H9 (cell line): ENCODE data around the gene BCAS3. TPM values are rescaled to one million over a fixed set of nuclear protein-coding genes. Genes with fewer than 3 reads are reported as not detected.
A peak's percentile ranks its signal among the peaks of the same experiment; 100 is the strongest.
"Not testable (repeated sequence)": the region's sequence is repeated elsewhere in the genome, so short reads cannot be mapped to it uniquely, and the experiment has no call there.

Source experiments
- DNase-seq: peaks from one replicate; pipeline ENCODE4 v3.0.0-alpha.2; 2017
- H2AFZ ChIP-seq: one replicate; pipeline ENCODE4 v1.6.1; 2013; ENCODE audit warnings: mild to moderate bottlenecking, low read length, control low read depth, moderate library complexity
- H2AK5ac ChIP-seq: 2 replicates; pipeline ENCODE4 v1.6.1; 2013; ENCODE audit warnings: low read length, control low read depth, mixed read lengths; ENCODE audit not compliant: insufficient read length
- H2BK120ac ChIP-seq: one replicate; pipeline ENCODE4 v1.6.1; 2013; ENCODE audit warnings: low read depth, mild to moderate bottlenecking, low read length, control low read depth, inconsistent platforms; ENCODE audit not compliant: poor library complexity, severe bottlenecking
- H2BK12ac ChIP-seq: 2 replicates; pipeline ENCODE4 v1.6.1; 2013; ENCODE audit warnings: low read length, control low read depth, mixed read lengths, low read depth; ENCODE audit not compliant: insufficient read length
- H2BK15ac ChIP-seq: 2 replicates; pipeline ENCODE4 v1.6.1; 2013; ENCODE audit warnings: low read depth, low read length, control low read depth
- H2BK20ac ChIP-seq: one replicate; pipeline ENCODE4 v1.6.1; 2013; ENCODE audit warnings: low read depth, mild to moderate bottlenecking, low read length, control low read depth, inconsistent platforms; ENCODE audit not compliant: poor library complexity, severe bottlenecking
- H2BK5ac ChIP-seq: 2 replicates; pipeline ENCODE4 v1.6.1; 2013; ENCODE audit warnings: low read length, control low read depth, mixed read lengths; ENCODE audit not compliant: insufficient read length
- H3K14ac ChIP-seq: 2 replicates; pipeline ENCODE4 v1.6.1; 2013; ENCODE audit warnings: low read length, control low read depth; ENCODE audit not compliant: insufficient read depth
- H3K18ac ChIP-seq: 2 replicates; pipeline ENCODE4 v1.6.1; 2013; ENCODE audit warnings: low read depth, mild to moderate bottlenecking, mixed read lengths, low read length, control low read depth; ENCODE audit not compliant: insufficient read length
- H3K23ac ChIP-seq: 2 replicates; pipeline ENCODE4 v1.6.1; 2013; ENCODE audit warnings: low read length, control low read depth, mixed read lengths, low read depth; ENCODE audit not compliant: insufficient read length
- H3K23me2 ChIP-seq: 2 replicates; pipeline ENCODE4 v1.6.1; 2013; ENCODE audit warnings: low read depth, mild to moderate bottlenecking, mixed read lengths, low read length, control low read depth; ENCODE audit not compliant: insufficient read length, poor library complexity, severe bottlenecking
- H3K27ac ChIP-seq: 2 replicates; pipeline ENCODE4 v1.5.1; 2013; ENCODE audit warnings: low read length, control low read depth, mixed read lengths, low read depth; ENCODE audit not compliant: insufficient read length
- H3K27me3 ChIP-seq: 2 replicates; pipeline ENCODE4 v1.6.1; 2013; ENCODE audit warnings: low read length, control low read depth, inconsistent platforms; ENCODE audit not compliant: insufficient read depth
- H3K4ac ChIP-seq: 2 replicates; pipeline ENCODE4 v1.6.1; 2013; ENCODE audit warnings: low read depth, mild to moderate bottlenecking, control low read depth, inconsistent platforms, low read length, moderate library complexity
- H3K4me1 ChIP-seq: 2 replicates; pipeline ENCODE4 v1.6.1; 2013; ENCODE audit warnings: low read length, control low read depth, inconsistent platforms; ENCODE audit not compliant: insufficient read depth
- H3K4me2 ChIP-seq: 2 replicates; pipeline ENCODE4 v1.6.1; 2013; ENCODE audit warnings: low read length, control low read depth, mixed read lengths; ENCODE audit not compliant: insufficient read length, insufficient read depth
- H3K56ac ChIP-seq: 2 replicates; pipeline ENCODE4 v1.6.1; 2013; ENCODE audit warnings: low read depth, mild to moderate bottlenecking, mixed read lengths, low read length, control low read depth; ENCODE audit not compliant: insufficient read length
- H3K79me1 ChIP-seq: 2 replicates; pipeline ENCODE4 v1.6.1; 2013; ENCODE audit warnings: low read depth, mild to moderate bottlenecking, moderate library complexity, low read length, control low read depth, inconsistent platforms; ENCODE audit not compliant: insufficient read depth, poor library complexity, severe bottlenecking
- H3K79me2 ChIP-seq: 2 replicates; pipeline ENCODE4 v1.6.1; 2013; ENCODE audit warnings: low read length, control low read depth, inconsistent platforms; ENCODE audit not compliant: insufficient read depth
- H3K9ac ChIP-seq: 2 replicates; pipeline ENCODE4 v1.6.1; 2013; ENCODE audit warnings: low read length, control low read depth, mixed read lengths; ENCODE audit not compliant: insufficient read length; ENCODE audit errors: extremely low read depth
- H3K9me3 ChIP-seq: one replicate; pipeline ENCODE4 v1.6.1; 2013; ENCODE audit warnings: low read depth, low read length, inconsistent platforms; ENCODE audit not compliant: control insufficient read depth
- H3T11ph ChIP-seq: one replicate; pipeline ENCODE4 v1.6.1; 2013; ENCODE audit warnings: mild to moderate bottlenecking, low read length, control low read depth, inconsistent platforms
- H4K20me1 ChIP-seq: one replicate; pipeline ENCODE4 v1.6.1; 2013; ENCODE audit not compliant: control insufficient read depth, insufficient read length, insufficient read depth
- H4K5ac ChIP-seq: 2 replicates; pipeline ENCODE4 v1.6.1; 2013; ENCODE audit warnings: low read depth, mild to moderate bottlenecking, mixed read lengths, low read length, control low read depth; ENCODE audit not compliant: insufficient read length
- H4K8ac ChIP-seq: replicated peaks from 2 replicates; pipeline ENCODE4 v1.6.1; 2013; ENCODE audit warnings: low read length, control low read depth, mixed read lengths, low read depth; ENCODE audit not compliant: insufficient read length
- H4K91ac ChIP-seq: 2 replicates; pipeline ENCODE4 v1.6.1; 2013; ENCODE audit warnings: low read depth, mild to moderate bottlenecking, moderate library complexity, mixed read lengths, low read length, control low read depth; ENCODE audit not compliant: insufficient read length
- H3K27ac Mint-ChIP-seq, 3 experiments: 2 replicates in 2 of 3; 3 replicates in 1 of 3; pipeline ENCODE4 v1.8.0; 2020 to 2021; ENCODE audit warnings: mixed read lengths in 3 of 3, mild to moderate bottlenecking in 1 of 3, moderate library complexity in 1 of 3
- H3K27me3 Mint-ChIP-seq: 2 replicates; pipeline ENCODE4 v1.8.0; 2021; ENCODE audit warnings: low read depth, mild to moderate bottlenecking, moderate library complexity, mixed read lengths
- H3K36me3 Mint-ChIP-seq, 3 experiments: 2 replicates in 2 of 3; 3 replicates in 1 of 3; pipeline ENCODE4 v1.8.0; 2020 to 2021; ENCODE audit warnings: low read depth in 3 of 3, mixed read lengths in 3 of 3; ENCODE audit not compliant: insufficient read depth in 1 of 3
- H3K4me1 Mint-ChIP-seq, 2 experiments: 2 replicates each; pipeline ENCODE4 v1.8.0; 2020; ENCODE audit warnings: mixed read lengths in 2 of 2
- H3K4me3 Mint-ChIP-seq, 2 experiments: 2 replicates in 1 of 2; 3 replicates in 1 of 2; pipeline ENCODE4 v1.8.0; 2020 to 2021; ENCODE audit warnings: mild to moderate bottlenecking in 2 of 2, mixed read lengths in 2 of 2, moderate library complexity in 1 of 2
- H3K9me3 Mint-ChIP-seq, 2 experiments: 2 replicates in 1 of 2; 3 replicates in 1 of 2; pipeline ENCODE4 v1.8.0; 2020; ENCODE audit warnings: mild to moderate bottlenecking in 2 of 2, mixed read lengths in 2 of 2, moderate library complexity in 1 of 2
- CTCF ChIP-seq: fragments of 200-600 bp; sonication (generic); conservative IDR thresholded peaks from 3 replicates; pipeline ENCODE4 v1.8.0; 2021; ENCODE audit warnings: antibody characterized with exemption, mild to moderate bottlenecking
- WGBS: extraction: QIAGEN DNeasy Blood & Tissue Kit; methylation state at CpG from one replicate; pipeline ENCODE4 v1.1.7; 2013; ENCODE audit warnings: missing lambda C conversion rate, low lambda C conversion rate, mixed read lengths; ENCODE audit not compliant: insufficient read length; ENCODE audit errors: extremely low coverage; 5-methylcytosine and 5-hydroxymethylcytosine counted together
- total RNA-seq: library from RNA; stranded (reverse); gene quantifications from 2 replicates; pipeline ENCODE4 v1.2.1, GENCODE V29; 2021

The BCAS3 gene
- total RNA-seq, 1 experiment from 2014 or later = 22.4 TPM

GRCh38 chr17:61144617-61145564 is 467.2 kb downstream of the BCAS3 start:
- no peaks in the 10 kb centered on the region for H3K9me3 ChIP-seq
- no peak for DNase-seq
- H3K23ac ChIP-seq = no peak overlapping the region
- no peaks in the 10 kb centered on the region; the same call in 1 of the 2 replicates for H3K4me1 ChIP-seq
- Mint-ChIP-seq H3K27me3 (no peaks in the 10 kb centered on the region), H3K27ac (peak overlapping the region; percentile 10 to 55 (median 50); a peak in 4 of 7 replicates), H3K4me1 (peaks cover 4 to 12% of the 10 kb centered on the region in 2 experiments), H3K9me3 (no peaks in the 10 kb centered on the region), H3K4me3 (no peak overlapping the region), H3K36me3 (no peaks in the 10 kb centered on the region)
- no peak overlapping the region for H3K14ac ChIP-seq
- no peak overlapping the region for H2BK12ac ChIP-seq
- no peak overlapping the region for H2BK20ac ChIP-seq
- H4K91ac ChIP-seq = no peak overlapping the region
- H3K79me2 ChIP-seq = no peaks in the 10 kb centered on the region
- H2AFZ ChIP-seq = no peak overlapping the region
- no peak overlapping the region for H3K56ac ChIP-seq
- H3K9ac ChIP-seq = no peak overlapping the region
- no peaks in the 10 kb centered on the region for H3K79me1 ChIP-seq
- TF ChIP-seq CTCF = no peak
- no peak overlapping the region for H2BK5ac ChIP-seq
- H3K27ac ChIP-seq = no peak overlapping the region
- no peak overlapping the region for H2BK15ac ChIP-seq
- H4K20me1 ChIP-seq = no peaks in the 10 kb centered on the region
- no CpG with 5 or more reads among the region's 11 CpGs for WGBS
- H4K8ac ChIP-seq = no peak overlapping the region
- H4K5ac ChIP-seq = no peak overlapping the region
- no peak overlapping the region for H3T11ph ChIP-seq
- H2AK5ac ChIP-seq = no peak overlapping the region
- no peak overlapping the region for H3K4me2 ChIP-seq
- no peak overlapping the region for H3K18ac ChIP-seq
- no peak overlapping the region for H2BK120ac ChIP-seq
- H3K27me3 ChIP-seq = no peaks in the 10 kb centered on the region
- no peak overlapping the region for H3K4ac ChIP-seq
- no peaks in the 10 kb centered on the region for H3K23me2 ChIP-seq

GRCh38 chr17:61146833-61147232 is 469.2 kb downstream of the BCAS3 start:
- H3K23ac ChIP-seq, H3K9me3 Mint-ChIP-seq, H3K27me3 Mint-ChIP-seq, H4K5ac ChIP-seq, H2AK5ac ChIP-seq, H3T11ph ChIP-seq, H2BK5ac ChIP-seq, DNase-seq, H3K4me1 ChIP-seq, H3K23me2 ChIP-seq, H3K9me3 ChIP-seq, H2BK12ac ChIP-seq, H3K27me3 ChIP-seq, H3K56ac ChIP-seq, H3K4me2 ChIP-seq, H3K27ac ChIP-seq, H4K8ac ChIP-seq, H3K9ac ChIP-seq, H4K91ac ChIP-seq, H3K14ac ChIP-seq, H4K20me1 ChIP-seq, H2BK120ac ChIP-seq, H3K4me3 Mint-ChIP-seq, H3K27ac Mint-ChIP-seq, H2AFZ ChIP-seq, H3K4ac ChIP-seq, H3K79me2 ChIP-seq, H3K36me3 Mint-ChIP-seq, H3K18ac ChIP-seq, H2BK15ac ChIP-seq, H2BK20ac ChIP-seq, H3K79me1 ChIP-seq: not testable (repeated sequence)
- WGBS = no CpG with 5 or more reads among the region's 8 CpGs
- H3K4me1 Mint-ChIP-seq = peaks cover 4 to 13% of the 10 kb centered on the region in 2 experiments
